Measurements from ENCODE around the gene WFDC1.

Gene WFDC1

GRCh38 chr16:84344781-84345180 is 50.1 kb downstream of the WFDC1 start:
- Histone ChIP-seq H3K27me3 (ENCODE audit: insufficient read depth, insufficient read length) (no peaks in the 10 kb centered on the region), H3K36me3 (ENCODE audit: insufficient read depth, insufficient read length, low read length) (no peaks in the 10 kb centered on the region), H3K9ac (ENCODE audit: insufficient read length, low read depth) (no peak overlapping the region), H3K4me1 (ENCODE audit: insufficient read depth, insufficient read length) (no peaks in the 10 kb centered on the region), H3K9me3 (ENCODE audit: insufficient read depth, low read length) (no peaks in the 10 kb centered on the region), H3K4me3 (ENCODE audit: insufficient read length, low read depth) (no peak overlapping the region)
- TF ChIP-seq SUZ12 (IDR thresholded peaks at IDR 0.05; ENCODE audit: extremely low read depth, insufficient read depth, insufficient read length), result no peak
- no peak for TF ChIP-seq YY1 (IDR thresholded peaks at IDR 0.05; ENCODE audit: insufficient read depth, insufficient read length)
- TF ChIP-seq ZNF274 (IDR thresholded peaks at IDR 0.05; ENCODE audit: low read depth, low read length), result no peak
- DNase-seq (ENCODE audit: low read depth, low spot score), result no peak

- Histone ChIP-seq H3K27me3 (ENCODE audit: insufficient read depth, insufficient read length) (no peaks in the 10 kb centered on the region), H3K36me3 (ENCODE audit: insufficient read depth, insufficient read length, low read length) (no peaks in the 10 kb centered on the region), H3K4me3 (ENCODE audit: insufficient read length, low read depth) (no peak overlapping the region), H3K4me1 (ENCODE audit: insufficient read depth, insufficient read length) (no peaks in the 10 kb centered on the region), H3K9ac (ENCODE audit: insufficient read length, low read depth) (no peak overlapping the region), H3K9me3 (ENCODE audit: insufficient read depth, low read length) (no peaks in the 10 kb centered on the region)
- TF ChIP-seq ZNF274 (IDR thresholded peaks at IDR 0.05; ENCODE audit: low read depth, low read length), result no peak
- TF ChIP-seq YY1 (IDR thresholded peaks at IDR 0.05; ENCODE audit: insufficient read depth, insufficient read length), result no peak
- DNase-seq (ENCODE audit: low read depth, low spot score), result no peak
These were observed 52.5 kb downstream of the WFDC1 start for GRCh38 chr16:84347161-84347560.

GRCh38 chr16:84348386-84348888 is 53.8 kb downstream of the WFDC1 start:
- H3K4me3 ChIP-seq (ENCODE audit: insufficient read length, low read depth), result no peak overlapping the region
- no peak overlapping the region for H3K9ac ChIP-seq (ENCODE audit: insufficient read length, low read depth)
- no peaks in the 10 kb centered on the region for H3K4me1 ChIP-seq (ENCODE audit: insufficient read depth, insufficient read length)
- H3K9me3 ChIP-seq (ENCODE audit: insufficient read depth, low read length), result no peaks in the 10 kb centered on the region
- TF ChIP-seq ZNF274 (IDR thresholded peaks at IDR 0.05; ENCODE audit: low read depth, low read length) (no peak), YY1 (IDR thresholded peaks at IDR 0.05; ENCODE audit: insufficient read depth, insufficient read length) (no peak), SUZ12 (IDR thresholded peaks at IDR 0.05; ENCODE audit: extremely low read depth, insufficient read depth, insufficient read length) (no peak)
- DNase-seq (ENCODE audit: low read depth, low spot score), result no peak
- no peaks in the 10 kb centered on the region for H3K27me3 ChIP-seq (ENCODE audit: insufficient read depth, insufficient read length)
- H3K36me3 ChIP-seq (ENCODE audit: insufficient read depth, insufficient read length, low read length), result no peaks in the 10 kb centered on the region

GRCh38 chr16:84349862-84350684 is 55.4 kb downstream of the WFDC1 start:
- DNase-seq (ENCODE audit: low read depth, low spot score), result peak; percentile 15
- TF ChIP-seq SUZ12 (IDR thresholded peaks at IDR 0.05; ENCODE audit: extremely low read depth, insufficient read depth, insufficient read length), result no peak
- no peak for TF ChIP-seq ZNF274 (IDR thresholded peaks at IDR 0.05; ENCODE audit: low read depth, low read length)
- TF ChIP-seq YY1 (IDR thresholded peaks at IDR 0.05; ENCODE audit: insufficient read depth, insufficient read length), result no peak
- H3K4me1 ChIP-seq (ENCODE audit: insufficient read depth, insufficient read length), result no peaks in the 10 kb centered on the region
- H3K36me3 ChIP-seq (ENCODE audit: insufficient read depth, insufficient read length, low read length), result no peaks in the 10 kb centered on the region
- no peaks in the 10 kb centered on the region for H3K9me3 ChIP-seq (ENCODE audit: insufficient read depth, low read length)
- H3K27me3 ChIP-seq (ENCODE audit: insufficient read depth, insufficient read length), result no peaks in the 10 kb centered on the region
- no peak overlapping the region for H3K9ac ChIP-seq (ENCODE audit: insufficient read length, low read depth)
- H3K4me3 ChIP-seq (ENCODE audit: insufficient read length, low read depth), result no peak overlapping the region

- Histone ChIP-seq H3K9me3 (ENCODE audit: insufficient read depth, low read length) (no peaks in the 10 kb centered on the region), H3K36me3 (ENCODE audit: insufficient read depth, insufficient read length, low read length) (no peaks in the 10 kb centered on the region), H3K9ac (ENCODE audit: insufficient read length, low read depth) (peak overlapping the region; percentile 26), H3K27me3 (ENCODE audit: insufficient read depth, insufficient read length) (no peaks in the 10 kb centered on the region), H3K4me1 (ENCODE audit: insufficient read depth, insufficient read length) (no peaks in the 10 kb centered on the region), H3K4me3 (ENCODE audit: insufficient read length, low read depth) (no peak overlapping the region)
- no peak for DNase-seq (ENCODE audit: low read depth, low spot score)
- no peak for TF ChIP-seq ZNF274 (IDR thresholded peaks at IDR 0.05; ENCODE audit: low read depth, low read length)
- no peak for TF ChIP-seq SUZ12 (IDR thresholded peaks at IDR 0.05; ENCODE audit: extremely low read depth, insufficient read depth, insufficient read length)
- TF ChIP-seq YY1 (IDR thresholded peaks at IDR 0.05; ENCODE audit: insufficient read depth, insufficient read length), result no peak
These were observed 56.2 kb downstream of the WFDC1 start for GRCh38 chr16:84350685-84351400.

GRCh38 chr16:84351630-84352029 is 57.0 kb downstream of the WFDC1 start:
- TF ChIP-seq SUZ12 (IDR thresholded peaks at IDR 0.05; ENCODE audit: extremely low read depth, insufficient read depth, insufficient read length) (no peak), YY1 (IDR thresholded peaks at IDR 0.05; ENCODE audit: insufficient read depth, insufficient read length) (no peak), ZNF274 (IDR thresholded peaks at IDR 0.05; ENCODE audit: low read depth, low read length) (no peak)
- H3K4me1 ChIP-seq (ENCODE audit: insufficient read depth, insufficient read length), result peaks cover 3% of the 10 kb centered on the region
- no peaks in the 10 kb centered on the region for H3K9me3 ChIP-seq (ENCODE audit: insufficient read depth, low read length)
- no peak overlapping the region for H3K4me3 ChIP-seq (ENCODE audit: insufficient read length, low read depth)
- H3K9ac ChIP-seq (ENCODE audit: insufficient read length, low read depth), result no peak overlapping the region
- no peaks in the 10 kb centered on the region for H3K36me3 ChIP-seq (ENCODE audit: insufficient read depth, insufficient read length, low read length)
- no peaks in the 10 kb centered on the region for H3K27me3 ChIP-seq (ENCODE audit: insufficient read depth, insufficient read length)
- no peak for DNase-seq (ENCODE audit: low read depth, low spot score)

GRCh38 chr16:84354306-84354705 is 59.6 kb downstream of the WFDC1 start:
- no peak overlapping the region for H3K4me3 ChIP-seq (ENCODE audit: insufficient read length, low read depth)
- no peak for DNase-seq (ENCODE audit: low read depth, low spot score)
- H3K36me3 ChIP-seq (ENCODE audit: insufficient read depth, insufficient read length, low read length), result no peaks in the 10 kb centered on the region
- H3K9me3 ChIP-seq (ENCODE audit: insufficient read depth, low read length), result no peaks in the 10 kb centered on the region
- TF ChIP-seq ZNF274 (IDR thresholded peaks at IDR 0.05; ENCODE audit: low read depth, low read length), result no peak
- no peak for TF ChIP-seq YY1 (IDR thresholded peaks at IDR 0.05; ENCODE audit: insufficient read depth, insufficient read length)
- TF ChIP-seq SUZ12 (IDR thresholded peaks at IDR 0.05; ENCODE audit: extremely low read depth, insufficient read depth, insufficient read length), result no peak
- H3K27me3 ChIP-seq (ENCODE audit: insufficient read depth, insufficient read length), result no peaks in the 10 kb centered on the region
- peaks cover 3% of the 10 kb centered on the region for H3K4me1 ChIP-seq (ENCODE audit: insufficient read depth, insufficient read length)
- no peak overlapping the region for H3K9ac ChIP-seq (ENCODE audit: insufficient read length, low read depth)

All from NT2/D1 (cell line).